Activated naive CD8-positive, alpha-beta T cell treated with anti-CD3 and anti-CD28 coated beads, Interleukin-2, amount 50 U/mL, for 24 hours (primary cell): ENCODE measurements around the gene STIP1.

Experiments used
- ATAC-seq: fragments of 150-1000 bp; cut with Tn5 transposase; one replicate; pipeline ENCODE4 v1.10.0; 2021
- DNase-seq: peaks from one replicate; pipeline ENCODE4 v3.0.0; 2021
- H3K27ac Mint-ChIP-seq: one replicate; pipeline ENCODE4 v1.8.0; 2021; ENCODE audit warnings: mild to moderate bottlenecking, mixed read lengths
- H3K27me3 Mint-ChIP-seq: one replicate; pipeline ENCODE4 v1.8.0; 2021; ENCODE audit warnings: mixed read lengths
- H3K36me3 Mint-ChIP-seq: one replicate; pipeline ENCODE4 v1.8.0; 2021; ENCODE audit warnings: low read depth, mixed read lengths
- H3K4me1 Mint-ChIP-seq: one replicate; pipeline ENCODE4 v1.8.0; 2021; ENCODE audit warnings: mixed read lengths
- H3K4me3 Mint-ChIP-seq: one replicate; pipeline ENCODE4 v1.8.0; 2021; ENCODE audit warnings: mild to moderate bottlenecking, moderate library complexity, mixed read lengths
- H3K9me3 Mint-ChIP-seq: one replicate; pipeline ENCODE4 v1.8.0; 2021; ENCODE audit warnings: mixed read lengths

Gene STIP1

DNA sequence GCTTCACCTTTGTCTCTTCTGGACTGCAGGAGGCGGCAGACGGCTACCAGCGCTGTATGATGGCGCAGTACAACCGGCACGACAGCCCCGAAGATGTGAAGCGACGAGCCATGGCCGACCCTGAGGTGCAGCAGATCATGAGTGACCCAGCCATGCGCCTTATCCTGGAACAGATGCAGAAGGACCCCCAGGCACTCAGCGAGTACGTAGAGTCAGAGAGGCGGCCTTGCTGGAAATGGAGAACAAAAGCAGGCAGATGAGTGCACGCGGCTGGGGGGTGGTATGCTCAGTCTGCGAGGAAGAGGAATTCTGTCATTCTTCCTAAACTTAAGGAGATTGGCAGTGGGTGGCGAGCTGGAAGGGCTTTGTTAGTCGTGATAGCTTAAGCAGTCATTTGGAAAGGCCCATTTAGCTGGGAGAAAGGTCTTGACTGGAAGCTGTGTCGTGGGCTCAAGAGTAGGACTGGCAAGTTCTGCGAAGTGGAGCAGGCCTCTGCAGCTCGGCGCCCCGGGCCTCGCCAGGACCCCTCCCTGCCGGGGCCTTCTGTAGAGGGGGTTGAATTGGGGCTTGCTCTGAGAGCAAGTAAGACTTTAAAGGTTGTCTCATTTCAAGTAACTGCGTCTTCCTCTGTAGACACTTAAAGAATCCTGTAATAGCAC is 17.6 kb downstream of the STIP1 start:
- H3K4me3 Mint-ChIP-seq = no peak overlapping the region
- H3K27me3 Mint-ChIP-seq = no peaks in the 10 kb centered on the region
- H3K36me3 Mint-ChIP-seq = peaks cover 75% of the 10 kb centered on the region
- H3K9me3 Mint-ChIP-seq = no peaks in the 10 kb centered on the region
- H3K4me1 Mint-ChIP-seq = peaks cover 37% of the 10 kb centered on the region
- ATAC-seq (no peak), DNase-seq (no peak)
- H3K27ac Mint-ChIP-seq = peak overlapping the region; percentile 40

DNA sequence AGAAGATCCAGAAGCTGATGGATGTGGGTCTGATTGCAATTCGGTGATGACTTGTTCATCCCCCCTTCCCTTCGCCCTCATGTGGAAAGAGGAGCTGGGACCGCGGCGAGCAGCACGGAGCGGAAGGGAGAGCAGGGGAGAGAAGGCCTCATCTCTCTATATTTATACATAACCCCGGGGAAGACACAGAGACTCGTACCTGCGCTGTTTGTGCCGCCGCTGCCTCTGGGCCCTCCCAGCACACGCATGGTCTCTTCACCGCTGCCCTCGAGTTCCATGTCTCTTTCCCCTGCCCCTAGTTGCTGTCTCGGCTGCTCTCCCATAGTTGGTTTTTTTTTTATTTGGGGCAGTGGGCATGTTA is 18.1 kb downstream of the STIP1 start:
- no peaks in the 10 kb centered on the region for H3K27me3 Mint-ChIP-seq
- peaks cover 77% of the 10 kb centered on the region for H3K36me3 Mint-ChIP-seq
- H3K9me3 Mint-ChIP-seq = no peaks in the 10 kb centered on the region
- H3K27ac Mint-ChIP-seq = peak overlapping the region; percentile 96
- H3K4me1 Mint-ChIP-seq = peaks cover 42% of the 10 kb centered on the region
- DNase-seq (no peak), ATAC-seq (no peak)
- no peak overlapping the region for H3K4me3 Mint-ChIP-seq

DNA sequence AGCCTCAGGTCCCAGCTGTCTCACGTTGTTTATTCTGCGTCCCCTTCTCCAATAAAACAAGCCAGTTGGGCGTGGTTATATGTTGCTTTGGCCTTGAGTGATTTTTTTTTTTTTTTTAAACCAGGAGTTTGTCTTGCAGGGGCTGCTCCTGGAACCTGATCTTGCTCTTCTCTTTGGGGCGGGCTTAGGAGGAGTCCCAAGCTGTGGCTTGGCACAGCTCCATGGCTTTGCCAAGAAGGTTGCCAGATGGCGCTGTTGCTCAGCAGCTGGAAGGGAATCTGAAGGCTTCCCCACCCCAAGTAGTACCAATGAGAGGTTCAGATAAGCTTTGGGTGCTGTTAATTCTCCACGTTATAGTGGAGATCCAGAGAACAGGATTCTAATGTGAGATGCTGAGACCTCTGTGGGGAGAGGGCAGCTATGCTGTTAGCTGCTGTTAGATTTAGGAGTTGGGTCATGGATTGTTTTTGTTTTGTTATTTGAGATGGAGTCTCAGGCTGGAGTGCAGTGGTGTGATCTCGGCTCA is 18.6 kb downstream of the STIP1 start:
- Mint-ChIP-seq H3K4me1 (peaks cover 46% of the 10 kb centered on the region), H3K9me3 (no peaks in the 10 kb centered on the region)

DNA sequence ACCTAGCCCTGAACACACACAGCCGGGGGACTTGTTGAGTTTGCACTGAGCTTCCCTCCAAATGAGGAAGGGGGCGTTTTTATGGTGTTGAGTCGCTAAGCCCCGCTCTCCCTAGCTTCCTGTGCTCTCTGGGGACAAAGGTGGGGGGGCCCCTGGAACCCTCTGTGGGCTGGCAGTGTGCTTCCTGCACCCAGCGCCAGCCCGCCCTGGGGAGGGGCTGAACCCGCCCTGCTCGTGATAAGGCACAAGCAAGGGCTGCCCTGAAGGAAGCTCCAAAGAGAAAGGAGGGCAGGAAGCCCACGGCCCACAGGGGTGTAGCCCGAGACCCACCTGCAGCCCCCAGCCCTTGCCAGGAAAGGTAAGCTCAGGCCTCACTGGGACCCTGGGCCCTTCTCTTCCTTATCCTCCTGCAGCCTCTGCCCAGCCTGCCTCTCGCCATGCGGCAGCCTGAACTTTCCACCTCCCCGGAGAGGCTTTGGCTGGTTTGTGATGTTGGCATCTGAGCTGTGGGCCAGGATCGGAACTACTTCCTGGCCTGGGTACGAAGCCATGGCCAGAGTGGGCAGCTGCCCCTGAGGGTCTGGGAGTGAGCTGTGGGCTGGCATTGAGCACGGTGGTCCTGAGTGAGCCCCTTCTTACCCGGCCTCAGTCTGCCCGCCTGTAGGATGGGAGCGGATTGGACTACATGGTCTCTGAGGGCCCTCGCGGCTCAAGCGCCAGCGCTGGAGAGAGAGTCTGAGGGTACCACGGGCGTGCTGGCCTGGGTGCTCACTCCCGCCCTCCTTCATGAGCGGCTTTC is 20.7 kb downstream of the STIP1 start, which contains the start of gene FERMT3:
Gene FERMT3, plus strand, starts transcription at position 265 of the 799 bp plus-strand sequence. CDS start 644 bp downstream, outside the sequence.
- peak; percentile 83 for DNase-seq
- peaks cover 65% of the 10 kb centered on the region for H3K36me3 Mint-ChIP-seq
- peak within 1 kb of the TSS; percentile 96 for H3K27ac Mint-ChIP-seq
- no peaks in the 10 kb centered on the region for H3K9me3 Mint-ChIP-seq
- peak; percentile 62 for ATAC-seq
- H3K4me1 Mint-ChIP-seq = peaks cover 50% of the 10 kb centered on the region
- no peaks in the 10 kb centered on the region for H3K27me3 Mint-ChIP-seq
- peak within 1 kb of the TSS; percentile 93 for H3K4me3 Mint-ChIP-seq

More for the DNA sequence above, 18.6 kb downstream of the STIP1 start:
- peak; percentile 16 for ATAC-seq
- peak; percentile 75 for DNase-seq
- peak overlapping the region; percentile 96 for H3K27ac Mint-ChIP-seq
- peaks cover 76% of the 10 kb centered on the region for H3K36me3 Mint-ChIP-seq
- H3K27me3 Mint-ChIP-seq = no peaks in the 10 kb centered on the region
- H3K4me3 Mint-ChIP-seq = peak overlapping the region; percentile 53

DNA sequence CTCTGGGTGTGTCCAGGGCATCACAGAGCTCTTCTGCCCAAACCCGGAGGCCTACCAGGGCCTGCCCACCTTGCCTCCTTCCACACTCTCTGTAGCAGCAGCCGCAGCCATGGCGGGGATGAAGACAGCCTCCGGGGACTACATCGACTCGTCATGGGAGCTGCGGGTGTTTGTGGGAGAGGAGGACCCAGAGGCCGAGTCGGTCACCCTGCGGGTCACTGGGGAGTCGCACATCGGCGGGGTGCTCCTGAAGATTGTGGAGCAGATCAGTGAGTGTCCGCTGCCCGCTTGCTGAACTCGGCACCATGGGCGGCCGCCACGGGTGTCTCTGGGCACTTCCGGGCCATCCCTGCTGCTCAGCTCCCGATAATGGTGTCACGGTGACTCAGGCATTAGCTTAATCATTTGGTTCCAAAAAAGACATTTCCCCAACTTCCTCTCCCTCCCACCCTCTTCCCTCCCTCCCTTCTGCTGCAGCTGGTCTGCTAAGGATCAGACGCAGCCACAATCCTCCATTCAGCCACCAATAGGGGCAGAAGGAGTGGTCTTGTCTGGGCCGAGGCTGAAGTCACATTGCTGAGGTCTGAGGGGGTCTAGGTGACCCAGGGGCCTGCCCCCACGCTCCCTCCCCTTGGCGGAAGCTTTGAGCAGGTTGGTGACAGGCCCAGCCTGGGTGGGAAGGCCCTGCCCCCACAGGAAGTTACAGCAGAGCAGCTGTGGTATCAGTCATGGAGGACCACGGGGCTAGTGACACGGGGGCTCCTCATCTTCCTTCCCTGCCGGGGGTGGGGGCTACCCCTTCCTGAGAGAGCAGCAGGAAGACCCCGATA is 21.5 kb downstream of the STIP1 start:
- peaks cover 53% of the 10 kb centered on the region for H3K4me1 Mint-ChIP-seq
- DNase-seq = peak; percentile 86

DNA sequence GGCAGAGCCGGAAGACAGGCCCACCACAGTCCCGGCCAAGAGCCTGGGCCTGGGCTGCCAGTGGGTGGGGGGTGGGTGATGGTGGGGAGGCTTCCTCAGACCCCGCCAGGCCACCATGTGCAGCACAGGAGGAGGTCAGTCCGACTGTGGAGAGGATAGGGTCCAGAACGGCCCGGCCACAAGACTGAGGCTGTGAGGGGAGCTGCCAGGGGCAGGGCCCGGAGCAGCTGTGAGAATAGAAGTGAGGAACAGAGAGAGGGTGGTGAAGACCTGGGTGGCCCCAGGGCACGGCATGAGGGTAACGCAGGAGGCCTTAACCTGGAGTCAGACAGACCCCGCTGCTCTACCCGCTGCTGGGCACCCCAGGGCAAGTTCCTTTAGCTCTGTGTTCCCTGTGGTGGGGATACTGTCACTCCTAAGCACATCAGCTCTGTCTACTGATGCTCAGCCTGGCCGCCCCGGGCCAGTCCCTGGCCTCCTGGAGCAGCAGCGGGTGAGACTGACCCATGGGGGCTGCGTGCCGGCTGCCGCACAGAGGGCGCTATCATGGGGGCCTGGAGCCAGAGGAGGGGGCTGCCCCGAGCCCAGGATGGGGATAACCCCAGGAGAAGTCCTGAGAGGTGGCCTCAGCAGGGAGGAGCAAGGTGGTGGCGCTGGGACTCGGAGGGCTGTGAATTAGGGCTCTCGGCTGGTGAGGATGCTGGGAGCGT is 22.3 kb downstream of the STIP1 start:
- H3K36me3 Mint-ChIP-seq = peaks cover 66% of the 10 kb centered on the region

More for the DNA sequence above, 21.5 kb downstream of the STIP1 start:
- Mint-ChIP-seq H3K36me3 (peaks cover 66% of the 10 kb centered on the region), H3K27me3 (no peaks in the 10 kb centered on the region), H3K27ac (peak overlapping the region; percentile 96), H3K4me3 (peak overlapping the region; percentile 93), H3K9me3 (no peaks in the 10 kb centered on the region)
- ATAC-seq = peak; percentile 82

DNA sequence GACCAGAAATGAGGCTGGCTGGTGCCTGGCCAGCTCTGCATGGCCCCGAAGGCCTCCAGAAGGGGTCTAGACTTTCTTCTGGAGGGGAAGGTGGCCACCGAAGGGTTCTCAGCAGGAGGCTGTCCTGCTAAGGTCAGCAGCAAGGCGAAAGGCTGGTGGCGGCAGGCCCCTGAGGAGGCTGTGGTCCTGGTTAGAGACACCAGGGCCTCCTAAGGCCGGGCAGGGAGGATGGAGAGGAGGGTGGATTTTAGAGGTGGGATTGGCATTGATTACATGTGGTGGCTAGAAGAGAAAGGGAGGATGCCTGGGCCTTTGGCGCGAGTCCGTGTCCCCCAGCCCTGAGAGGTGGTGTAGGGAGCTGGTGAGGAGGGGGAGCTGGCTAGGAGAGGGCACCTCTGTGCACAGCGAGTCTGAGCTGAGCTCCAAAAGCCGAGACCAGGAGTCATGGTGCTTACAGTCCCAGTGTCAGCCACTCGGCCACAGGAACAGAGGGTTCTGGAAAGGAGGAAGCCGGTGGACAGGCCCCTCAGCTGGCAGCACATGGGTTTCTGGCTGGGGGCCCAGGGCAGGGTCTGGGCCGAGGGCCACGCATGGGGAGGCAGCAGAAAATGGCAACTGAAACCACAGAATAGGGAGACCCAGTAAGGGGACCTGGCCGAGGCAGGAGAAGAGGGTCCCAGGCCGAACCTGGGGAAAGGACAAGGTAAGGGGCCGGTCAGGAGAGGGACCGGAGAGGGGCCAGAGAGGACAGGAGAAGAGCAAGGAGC is 23.0 kb downstream of the STIP1 start:
- no peak for DNase-seq
- Mint-ChIP-seq H3K4me1 (peaks cover 55% of the 10 kb centered on the region), H3K27me3 (no peaks in the 10 kb centered on the region), H3K27ac (peak overlapping the region; percentile 96), H3K36me3 (peaks cover 64% of the 10 kb centered on the region), H3K4me3 (peak overlapping the region; percentile 93), H3K9me3 (no peaks in the 10 kb centered on the region)
- ATAC-seq = no peak

More for the DNA sequence above, 22.3 kb downstream of the STIP1 start:
- peaks cover 56% of the 10 kb centered on the region for H3K4me1 Mint-ChIP-seq
- peak overlapping the region; percentile 93 for H3K4me3 Mint-ChIP-seq
- DNase-seq (no peak), ATAC-seq (no peak)
- H3K9me3 Mint-ChIP-seq = no peaks in the 10 kb centered on the region
- H3K27ac Mint-ChIP-seq = peak overlapping the region; percentile 96
- no peaks in the 10 kb centered on the region for H3K27me3 Mint-ChIP-seq

DNA sequence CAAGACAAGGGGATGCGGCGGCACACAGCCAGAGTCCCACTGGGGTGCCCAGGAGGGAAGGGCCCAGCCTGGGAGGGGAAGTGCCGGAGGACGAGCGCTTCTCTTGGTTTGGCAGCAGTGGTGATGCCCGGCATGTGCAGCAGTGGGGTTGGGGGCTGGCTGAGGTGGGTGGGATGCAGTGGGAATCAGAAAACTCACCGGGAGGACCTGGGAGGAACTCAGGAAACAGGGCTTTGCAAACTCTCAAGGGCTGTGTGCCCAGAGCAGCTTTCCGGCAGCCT is 23.5 kb downstream of the STIP1 start:
- Mint-ChIP-seq H3K27me3 (no peaks in the 10 kb centered on the region), H3K9me3 (no peaks in the 10 kb centered on the region), H3K27ac (peak overlapping the region; percentile 96), H3K36me3 (peaks cover 61% of the 10 kb centered on the region), H3K4me3 (peak overlapping the region; percentile 93), H3K4me1 (peaks cover 55% of the 10 kb centered on the region)
- no peak for ATAC-seq
- DNase-seq = no peak

DNA sequence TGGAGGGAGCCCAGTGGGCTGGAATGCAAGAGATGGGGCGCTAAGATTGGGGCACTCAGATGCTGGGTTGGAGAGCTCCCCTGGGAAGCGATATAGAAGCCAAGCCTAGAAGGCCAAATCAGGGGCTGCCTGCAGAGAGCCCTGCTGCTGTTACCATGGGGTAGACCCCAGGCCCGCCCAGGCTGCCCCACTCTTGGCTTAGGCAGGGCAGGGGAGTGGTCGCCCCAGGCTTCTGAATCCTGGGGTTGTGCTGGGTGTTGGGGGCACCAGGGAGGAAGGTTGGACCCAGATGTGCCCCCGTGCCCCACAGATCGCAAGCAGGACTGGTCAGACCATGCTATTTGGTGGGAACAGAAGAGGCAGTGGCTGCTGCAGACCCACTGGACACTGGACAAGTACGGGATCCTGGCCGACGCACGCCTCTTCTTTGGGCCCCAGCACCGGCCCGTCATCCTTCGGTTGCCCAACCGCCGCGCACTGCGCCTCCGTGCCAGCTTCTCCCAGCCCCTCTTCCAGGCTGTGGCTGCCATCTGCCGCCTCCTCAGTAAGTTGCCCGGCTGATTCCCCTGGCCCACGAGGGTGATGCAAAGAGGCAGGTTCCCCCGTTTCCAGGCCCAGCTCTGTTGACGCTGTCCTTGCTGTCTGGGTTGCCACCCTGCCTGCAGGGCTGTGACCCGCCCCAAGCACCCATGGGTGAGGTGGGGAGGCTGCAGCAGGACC is 24.5 kb downstream of the STIP1 start:
- Mint-ChIP-seq H3K4me3 (no peak overlapping the region), H3K27ac (no peak overlapping the region), H3K36me3 (peaks cover 61% of the 10 kb centered on the region), H3K27me3 (no peaks in the 10 kb centered on the region), H3K9me3 (no peaks in the 10 kb centered on the region), H3K4me1 (peaks cover 56% of the 10 kb centered on the region)
- DNase-seq (no peak), ATAC-seq (no peak)

DNA sequence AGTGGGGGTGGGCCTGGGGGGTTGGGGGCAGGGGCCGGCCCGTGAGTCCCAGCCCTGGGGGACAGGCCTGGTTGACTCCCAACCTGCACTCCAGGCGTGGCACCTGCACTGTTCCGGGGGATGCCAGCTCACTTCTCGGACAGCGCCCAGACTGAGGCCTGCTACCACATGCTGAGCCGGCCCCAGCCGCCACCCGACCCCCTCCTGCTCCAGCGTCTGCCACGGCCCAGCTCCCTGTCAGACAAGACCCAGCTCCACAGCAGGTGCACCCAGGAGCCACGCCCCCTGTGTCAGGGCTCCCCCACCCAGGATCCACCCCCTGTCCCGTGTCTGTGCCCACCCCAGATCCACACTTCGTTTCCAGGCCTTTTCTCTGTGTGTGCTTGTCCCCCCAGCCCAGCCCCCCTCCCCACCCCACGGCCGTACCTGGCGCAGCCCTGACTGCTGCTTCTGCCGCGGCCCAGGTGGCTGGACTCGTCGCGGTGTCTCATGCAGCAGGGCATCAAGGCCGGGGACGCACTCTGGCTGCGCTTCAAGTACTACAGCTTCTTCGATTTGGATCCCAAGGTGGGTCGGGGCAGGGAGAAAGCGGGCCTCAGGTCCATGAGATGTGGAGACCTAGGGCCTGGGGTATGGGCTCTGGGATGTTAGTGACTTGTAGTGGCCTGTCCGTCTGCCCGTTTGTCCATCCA is 25.4 kb downstream of the STIP1 start:
- Mint-ChIP-seq H3K27ac (no peak overlapping the region), H3K27me3 (no peaks in the 10 kb centered on the region), H3K9me3 (no peaks in the 10 kb centered on the region), H3K4me3 (no peak overlapping the region), H3K4me1 (peaks cover 50% of the 10 kb centered on the region), H3K36me3 (peaks cover 57% of the 10 kb centered on the region)
- no peak for ATAC-seq
- no peak for DNase-seq

DNA sequence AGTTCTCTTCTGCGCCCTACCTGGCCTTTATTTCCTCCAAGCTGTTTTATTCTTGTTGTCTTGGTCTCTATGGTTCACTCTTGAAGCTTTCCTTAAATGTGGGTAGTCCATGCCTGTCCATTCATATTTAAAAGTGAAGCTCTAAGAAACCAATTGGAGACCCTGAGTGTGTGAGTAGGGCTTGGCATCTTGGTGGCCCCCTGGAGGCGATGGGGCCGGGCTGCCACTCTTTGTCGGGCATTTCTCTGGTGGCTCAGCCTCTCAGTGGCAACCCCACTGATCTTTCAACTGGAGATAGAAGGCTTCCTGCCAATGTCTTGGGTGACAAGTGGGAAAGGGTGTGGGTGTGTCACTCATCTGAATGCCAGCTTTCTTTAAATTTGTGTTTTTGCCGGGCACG is 30.9 kb downstream of the STIP1 start:
- H3K4me3 Mint-ChIP-seq = no peak overlapping the region
- H3K27me3 Mint-ChIP-seq = no peaks in the 10 kb centered on the region
- ATAC-seq (peak; percentile 22), DNase-seq (no peak)
- H3K4me1 Mint-ChIP-seq = peaks cover 28% of the 10 kb centered on the region
- no peaks in the 10 kb centered on the region for H3K9me3 Mint-ChIP-seq
- H3K27ac Mint-ChIP-seq = no peak overlapping the region
- peaks cover 52% of the 10 kb centered on the region for H3K36me3 Mint-ChIP-seq

DNA sequence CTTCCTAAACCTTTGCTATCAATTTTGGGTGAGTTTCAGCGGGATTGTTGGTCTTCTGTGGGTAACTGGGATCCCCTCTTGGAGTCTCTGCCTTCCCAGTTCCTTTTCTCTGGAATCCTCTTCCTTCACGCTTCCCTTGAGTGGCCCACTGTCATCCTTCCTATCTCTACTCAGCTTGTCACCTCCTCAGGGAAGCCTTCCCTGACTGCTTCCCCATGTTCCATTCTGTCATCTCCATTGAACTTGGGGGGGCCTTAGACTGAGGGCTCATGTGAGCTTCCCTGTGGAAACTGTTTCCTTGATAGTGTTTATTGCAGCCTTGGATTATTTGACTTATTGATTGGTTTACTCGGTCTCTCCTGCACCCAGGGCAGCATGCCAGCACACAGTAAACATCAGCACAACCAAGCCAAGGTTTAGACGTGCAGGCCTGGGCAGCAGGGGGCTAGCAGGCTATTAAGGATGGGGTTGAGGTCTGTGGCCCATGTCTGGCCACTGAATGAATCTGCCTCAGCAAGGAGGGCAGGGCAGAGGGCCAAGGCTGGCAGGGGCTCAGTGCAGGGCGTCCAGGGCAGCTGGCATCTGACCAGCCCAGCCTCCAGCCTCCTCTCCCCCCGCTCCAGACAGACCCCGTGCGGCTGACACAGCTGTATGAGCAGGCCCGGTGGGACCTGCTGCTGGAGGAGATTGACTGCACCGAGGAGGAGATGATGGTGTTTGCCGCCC is 32.8 kb downstream of the STIP1 start:
- Mint-ChIP-seq H3K27me3 (no peaks in the 10 kb centered on the region), H3K4me3 (no peak overlapping the region), H3K9me3 (no peaks in the 10 kb centered on the region), H3K27ac (peak overlapping the region; percentile 14), H3K4me1 (peaks cover 20% of the 10 kb centered on the region), H3K36me3 (peaks cover 38% of the 10 kb centered on the region)
- DNase-seq (no peak), ATAC-seq (no peak)
